EL (cell line): ENCODE results near the gene BTBD7.

ENCODE experiments used
- DNase-seq: peaks from one replicate; pipeline ENCODE4 v3.0.0-alpha.2; 2016

Gene BTBD7

DNA sequence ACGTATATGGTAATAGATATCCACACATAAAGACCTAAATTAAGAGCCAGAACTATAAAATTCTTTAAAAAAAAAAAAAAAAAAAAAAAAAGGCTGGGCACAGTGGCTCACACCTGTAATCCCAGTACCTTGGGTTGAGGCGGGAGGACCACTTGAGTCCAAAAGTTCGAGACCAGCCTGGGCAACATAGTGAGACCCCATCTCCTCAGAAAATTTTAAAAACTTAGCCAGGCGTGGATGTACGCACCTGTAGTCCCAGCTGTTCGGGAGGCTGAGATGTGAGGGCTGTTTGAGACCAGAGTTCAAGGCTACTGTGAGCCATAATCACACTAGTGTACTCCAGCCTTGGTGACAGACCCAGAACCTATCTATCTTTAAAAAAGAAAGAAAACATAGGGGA, 4.3 kb downstream of the BTBD7 start:
- no peak for DNase-seq

DNA sequence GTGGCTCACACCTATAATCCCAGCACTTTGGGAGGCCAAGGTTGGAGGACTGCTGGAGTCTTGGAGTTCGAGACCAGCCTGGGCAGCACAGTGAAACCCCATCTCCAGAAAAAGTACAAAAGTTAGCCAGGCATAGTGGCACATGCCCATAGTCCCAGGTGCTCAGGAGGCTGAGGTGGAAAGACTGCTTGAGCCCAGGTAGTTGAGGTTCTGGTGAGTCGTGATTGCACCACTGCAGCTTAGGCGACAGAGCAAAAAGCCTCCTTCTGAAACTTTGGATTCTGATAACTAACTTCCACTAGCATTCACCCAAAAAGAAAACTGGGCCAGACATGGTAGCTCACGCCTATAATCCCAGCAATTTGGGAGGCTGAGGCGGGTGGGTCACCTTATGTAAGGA, 6.6 kb downstream of the BTBD7 start:
- no peak for DNase-seq

GRCh38 chr14:93323600-93324174, 9.1 kb downstream of the BTBD7 start:
- no peak for DNase-seq

GRCh38 chr14:93322929-93323599, 9.8 kb downstream of the BTBD7 start:
- DNase-seq = no peak

- DNase-seq = no peak
Observed at GRCh38 chr14:93320489-93320888, 12.3 kb downstream of the BTBD7 start.

DNA sequence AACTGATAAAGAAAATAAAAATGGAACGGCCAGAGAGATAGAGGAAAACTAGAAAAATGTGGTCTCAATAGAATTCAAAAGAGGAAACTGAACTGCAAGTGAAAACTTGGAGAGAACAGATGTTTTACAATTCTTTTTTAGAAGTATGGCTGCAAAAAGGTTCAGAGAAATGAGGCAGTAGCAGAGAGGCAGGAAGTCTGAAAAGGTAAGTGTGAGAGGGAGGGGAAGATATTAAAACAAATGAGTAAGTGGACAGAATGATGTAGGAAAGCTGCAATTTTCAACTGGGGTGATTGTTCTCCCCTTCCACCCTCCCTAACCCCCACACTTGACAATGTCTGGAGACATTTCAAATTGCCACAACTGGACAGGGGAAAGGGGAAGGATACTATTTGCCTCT, 12.9 kb downstream of the BTBD7 start:
- no peak for DNase-seq

DNA sequence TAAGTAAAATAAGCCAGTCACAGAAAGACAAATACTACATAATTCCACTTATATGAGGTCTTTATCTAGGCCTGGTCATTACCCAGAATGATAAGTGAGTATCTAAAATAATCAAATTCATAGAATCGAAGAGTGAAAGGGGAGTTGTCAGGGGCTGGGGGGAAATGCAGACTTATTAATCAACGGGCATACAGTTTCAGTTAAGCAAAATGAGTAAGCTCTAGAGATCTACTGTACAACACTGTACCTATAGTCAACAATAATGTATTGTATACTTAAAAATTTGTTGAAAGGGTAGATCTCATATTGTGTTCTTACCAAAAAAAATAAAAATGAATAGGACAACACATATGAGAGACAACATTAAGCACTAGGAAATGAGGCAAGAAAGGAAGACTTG, 13.3 kb downstream of the BTBD7 start:
- no peak for DNase-seq

DNA sequence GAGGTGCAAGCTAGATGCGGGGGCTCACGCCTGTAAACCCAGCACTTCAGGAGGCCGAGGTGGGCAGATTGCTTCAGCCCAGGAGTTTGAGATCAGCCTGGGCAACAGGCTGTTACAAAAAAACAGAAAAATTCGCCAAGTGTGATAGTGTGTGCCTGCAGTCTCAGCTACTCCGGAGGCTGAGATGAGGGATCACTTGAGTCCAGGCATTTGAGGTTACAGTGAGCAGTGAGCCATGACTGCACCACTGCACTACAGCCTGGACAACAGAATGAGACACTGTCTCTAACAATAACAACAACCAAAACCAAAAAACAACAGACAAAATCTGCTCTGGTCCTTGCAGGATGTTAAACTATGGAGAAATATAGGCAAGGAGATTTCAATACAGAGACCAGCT, 13.9 kb downstream of the BTBD7 start:
- peak; percentile 7 for DNase-seq

DNA sequence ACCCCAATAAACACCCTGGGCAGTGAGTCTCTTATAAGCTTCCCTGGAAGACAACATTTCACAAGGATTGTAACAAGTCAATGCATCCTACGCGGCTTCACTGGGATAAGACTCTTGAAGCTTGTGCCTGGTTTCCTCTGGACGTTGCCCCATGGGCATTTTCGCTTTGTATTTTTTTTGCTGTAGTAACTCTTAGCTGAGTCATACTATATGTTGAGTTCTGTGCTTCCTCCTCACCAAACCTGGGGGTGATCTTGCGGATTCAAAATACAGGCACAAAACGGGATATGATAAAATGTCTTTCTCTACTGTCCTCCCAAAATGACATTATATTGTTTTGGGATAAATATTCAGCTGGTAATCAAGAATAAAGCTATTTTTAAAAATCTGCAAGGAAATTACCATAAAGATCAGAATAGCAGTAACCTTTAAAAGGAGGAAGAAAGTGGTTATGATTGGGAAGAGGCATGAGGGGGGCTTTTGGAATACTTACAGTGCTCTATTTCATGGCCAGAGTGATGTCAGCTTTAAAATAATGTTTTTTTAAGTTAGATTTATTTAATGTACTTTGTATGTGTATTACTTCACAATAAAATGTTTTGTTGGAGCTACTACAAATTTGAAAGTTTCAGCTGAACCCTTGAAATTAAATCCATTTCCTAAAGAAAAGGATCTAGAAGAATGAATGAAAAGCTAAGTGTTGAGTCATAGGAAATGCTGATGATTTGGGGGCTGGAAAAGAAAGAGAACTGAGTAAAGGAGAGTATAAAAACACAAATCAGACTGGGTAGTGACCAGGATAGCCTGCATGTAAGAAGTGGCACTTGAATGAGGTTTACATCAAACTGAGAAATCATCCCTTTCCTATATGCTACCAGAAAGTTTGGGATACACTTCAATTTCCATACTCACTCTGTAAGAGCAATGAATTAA, 14.7 kb downstream of the BTBD7 start:
- DNase-seq = peak; percentile 55

DNA sequence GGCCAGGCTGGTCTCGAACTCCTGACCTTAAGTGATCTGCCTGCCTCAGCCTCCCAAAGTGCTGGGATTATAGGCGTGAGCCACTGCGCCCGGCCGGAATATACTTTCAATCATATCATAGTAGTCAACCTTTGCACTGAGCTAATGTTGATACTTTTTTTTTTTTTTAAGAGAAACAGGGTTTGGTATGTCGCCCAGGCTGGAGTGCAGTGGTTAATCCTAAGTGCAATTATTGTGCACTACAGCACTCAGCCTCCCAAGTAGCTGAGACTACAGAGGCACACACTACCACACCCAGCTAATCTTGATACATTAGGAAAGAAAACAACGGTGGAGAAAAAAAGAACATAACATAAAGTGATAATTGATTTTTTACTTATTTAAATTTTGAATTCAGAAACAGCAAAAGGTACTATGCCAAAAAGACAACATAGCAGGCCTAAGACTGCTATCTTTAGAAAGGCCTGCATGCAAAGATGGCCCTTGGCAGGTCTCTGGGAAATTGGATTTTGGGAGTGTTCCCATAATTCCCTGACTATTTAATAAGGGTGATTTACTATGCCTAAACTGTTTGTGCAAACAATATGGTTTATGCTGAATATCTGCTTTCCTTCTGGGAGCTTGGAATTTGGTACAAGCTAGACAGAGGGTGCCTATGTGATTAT, 15.5 kb downstream of the BTBD7 start:
- DNase-seq = no peak

DNA sequence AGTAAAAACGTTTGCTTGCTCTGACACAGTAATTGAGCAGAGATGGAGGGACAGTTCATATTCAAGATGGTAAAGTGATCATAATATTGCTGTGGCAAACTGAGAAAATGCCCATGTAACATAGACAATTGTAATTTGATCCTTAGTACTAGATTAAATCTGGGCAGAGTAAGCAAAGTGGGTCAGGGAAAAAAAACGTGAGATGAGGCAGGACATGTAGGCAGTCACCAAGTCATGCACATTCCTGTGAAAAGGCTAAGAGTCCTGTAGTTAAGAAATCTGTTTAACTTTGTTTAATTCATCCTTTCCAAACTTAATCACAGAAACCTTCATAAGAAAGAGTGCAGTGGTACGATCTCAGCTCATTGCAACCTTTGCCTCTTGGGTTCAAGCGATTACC, 16.1 kb downstream of the BTBD7 start:
- DNase-seq = no peak

DNA sequence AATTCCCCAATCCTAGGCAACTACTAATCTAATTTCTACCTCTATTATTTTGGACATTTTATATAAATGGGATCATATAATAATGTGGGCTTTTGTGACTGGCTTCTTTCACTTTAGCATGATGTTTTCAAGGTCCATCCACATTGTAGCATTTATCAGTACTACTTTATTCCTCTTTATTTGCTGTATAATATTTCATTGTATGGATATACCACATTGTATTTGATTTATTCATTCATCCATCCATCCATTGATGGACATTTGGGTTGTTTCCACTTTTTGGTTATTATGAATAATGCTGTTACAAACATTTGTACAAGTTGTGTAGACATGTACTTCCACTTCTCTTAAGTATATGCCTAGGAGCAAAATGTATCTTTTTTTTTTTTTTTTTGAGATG, 17.3 kb downstream of the BTBD7 start:
- DNase-seq = no peak

GRCh38 chr14:93311082-93311481, 21.8 kb downstream of the BTBD7 start:
- no peak for DNase-seq

GRCh38 chr14:93309427-93309966, 23.3 kb downstream of the BTBD7 start:
- no peak for DNase-seq

- no peak for DNase-seq
Observed at GRCh38 chr14:93308686-93309345, 24.0 kb downstream of the BTBD7 start.

GRCh38 chr14:93306812-93307211, 26.0 kb downstream of the BTBD7 start:
- no peak for DNase-seq

DNA sequence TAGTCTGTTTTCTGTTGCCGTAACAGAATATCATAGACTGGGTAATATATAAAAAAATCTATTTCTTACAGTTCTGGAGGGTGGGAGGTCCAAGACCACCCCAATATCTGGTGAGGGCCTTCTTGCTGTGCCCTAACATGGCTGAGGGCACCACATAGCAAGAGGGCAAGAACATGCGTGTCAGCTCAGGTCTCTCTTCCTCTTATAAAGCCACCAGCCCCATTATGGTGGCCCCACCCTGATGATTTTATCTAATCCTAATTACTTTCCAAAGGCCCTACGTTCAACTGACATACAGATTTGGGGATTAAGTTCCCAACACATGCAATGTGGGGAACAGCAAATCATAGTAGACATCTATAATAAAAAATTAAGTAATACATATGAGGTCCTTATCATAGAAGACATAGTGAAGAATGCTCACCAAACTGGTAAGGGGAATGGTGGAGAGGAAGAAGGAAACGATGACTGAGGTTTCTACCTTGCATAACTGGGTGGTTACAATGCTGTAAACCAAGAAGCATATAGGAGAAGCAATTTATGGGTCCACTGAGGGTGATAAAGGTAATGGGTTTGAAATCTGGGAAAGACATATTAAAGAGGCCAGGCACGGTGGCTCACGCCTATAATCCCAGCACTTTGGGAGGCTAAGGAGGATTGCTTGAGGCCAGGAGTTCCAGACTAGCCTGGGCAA, 27.0 kb downstream of the BTBD7 start:
- no peak for DNase-seq

GRCh38 chr14:93304771-93305170, 28.1 kb downstream of the BTBD7 start:
- peak; percentile 56 for DNase-seq

DNA sequence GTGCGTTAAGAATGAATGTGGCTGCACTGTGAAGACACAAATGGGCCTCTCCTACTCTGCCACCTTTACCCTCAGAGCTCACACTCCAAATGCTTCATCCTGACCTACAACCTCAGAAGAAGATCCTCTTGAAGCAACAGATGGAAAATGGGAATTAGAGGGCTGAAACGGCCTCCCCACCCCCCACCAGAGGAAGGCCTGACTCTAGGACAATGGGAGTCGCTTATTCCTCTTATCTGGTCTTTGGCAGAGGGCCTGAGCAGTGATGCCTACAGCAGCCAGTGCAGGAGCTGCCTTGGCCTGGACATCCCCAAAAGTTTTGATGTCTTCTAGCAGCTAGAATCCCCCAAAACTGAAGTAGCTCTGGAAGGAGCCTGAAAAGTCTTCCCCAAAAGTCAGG, 29.2 kb downstream of the BTBD7 start:
- no peak for DNase-seq

- DNase-seq = no peak
Observed at GRCh38 chr14:93302688-93303581, 29.9 kb downstream of the BTBD7 start.
